T-helper 22 cell (primary cell): ENCODE results near the gene ESD.
"Not testable (repeated sequence)": the region's sequence is repeated elsewhere in the genome, so short reads cannot be mapped to it uniquely, and the experiment has no call there.

ENCODE experiments used
- DNase-seq: peaks from one replicate; pipeline ENCODE4 v3.0.0-alpha.2; 2020; ENCODE audit warnings: low read depth

ESD gene

GRCh38 chr13:46796515-46797474 is at the start of gene ESD:
Gene ESD (minus strand): TSS chr13:46797161. CDS start chr13:46791413, 5,748 bp downstream.
- peak; percentile 76 for DNase-seq

- no peak for DNase-seq
These were observed 49.8 kb upstream of the ESD start for GRCh38 chr13:46846726-46847125.

- DNase-seq, result no peak
These were observed 48.2 kb upstream of the ESD start for GRCh38 chr13:46845146-46845545.

- no peak for DNase-seq
These were observed 47.5 kb upstream of the ESD start for GRCh38 chr13:46844431-46844830.

- DNase-seq, result no peak
These were observed 42.4 kb upstream of the ESD start for GRCh38 chr13:46839399-46839798.

- no peak for DNase-seq
These were observed 37.7 kb upstream of the ESD start for GRCh38 chr13:46834657-46835056.

GRCh38 chr13:46831588-46832194 is 34.7 kb upstream of the ESD start:
- DNase-seq, result no peak

GRCh38 chr13:46830405-46831005 is 33.5 kb upstream of the ESD start:
- DNase-seq, result no peak

GRCh38 chr13:46822551-46822950 is 25.6 kb upstream of the ESD start:
- no peak for DNase-seq

GRCh38 chr13:46817838-46818476 is 21.0 kb upstream of the ESD start:
- no peak for DNase-seq

GRCh38 chr13:46817095-46817494 is 20.1 kb upstream of the ESD start:
- DNase-seq, result no peak

GRCh38 chr13:46816371-46816770 is 19.4 kb upstream of the ESD start:
- no peak for DNase-seq

GRCh38 chr13:46812301-46812797 is 15.4 kb upstream of the ESD start:
- DNase-seq, result no peak

- no peak for DNase-seq
These were observed 13.5 kb upstream of the ESD start for GRCh38 chr13:46810440-46810839.

- not testable (repeated sequence) for DNase-seq
These were observed 8.0 kb upstream of the ESD start for GRCh38 chr13:46804921-46805320.

- no peak for DNase-seq
These were observed 7.4 kb upstream of the ESD start for GRCh38 chr13:46804391-46804815.

GRCh38 chr13:46803586-46803985 is 6.6 kb upstream of the ESD start:
- DNase-seq, result no peak

GRCh38 chr13:46801858-46802257 is 4.9 kb upstream of the ESD start:
- no peak for DNase-seq

- no peak for DNase-seq
These were observed 2.2 kb upstream of the ESD start for GRCh38 chr13:46799139-46799538.

- no peak for DNase-seq
These were observed 708 bp upstream of the ESD start for GRCh38 chr13:46797501-46798237.

GRCh38 chr13:46796129-46796514 is 839 bp downstream of the ESD start:
- DNase-seq, result no peak

- DNase-seq, result no peak
These were observed 1.6 kb downstream of the ESD start for GRCh38 chr13:46795321-46795720.
